Stimulated activated CD8-positive, alpha-beta memory T cell treated with anti-CD3 and anti-CD28 coated beads, Interleukin-12 subunit alpha, Interleukin-12 subunit beta, amount 100 ng/mL, for 24 hours (primary cell): ENCODE results near the gene SH3BP5.

ENCODE experiments used
- DNase-seq: peaks from one replicate; pipeline ENCODE4 v3.0.0-alpha.2; 2020; ENCODE audit errors: extremely low read depth

The SH3BP5 gene

DNA sequence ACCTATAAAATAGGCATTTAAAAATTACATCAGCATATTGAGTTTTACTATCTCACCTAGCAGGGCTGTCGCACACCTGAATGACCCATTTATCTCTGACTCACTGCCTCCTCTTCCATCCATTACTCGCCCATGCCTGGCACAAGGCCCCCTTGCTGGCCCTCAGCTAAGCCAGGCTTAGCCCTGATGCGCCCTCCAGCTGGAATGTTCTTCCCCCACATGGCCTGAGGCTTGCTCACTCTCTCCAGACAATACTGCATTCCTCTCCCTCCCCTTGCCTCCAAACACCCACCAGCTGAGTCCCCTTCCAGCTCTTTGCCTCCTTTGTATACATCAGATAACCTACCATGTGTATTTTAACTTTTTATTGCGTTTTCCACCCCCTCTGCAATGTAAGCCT is 7.2 kb downstream of the SH3BP5 start:
- no peak for DNase-seq

- no peak for DNase-seq
Observed at GRCh38 chr3:15324379-15324808, 8.0 kb downstream of the SH3BP5 start.

GRCh38 chr3:15323063-15323462 is 9.3 kb downstream of the SH3BP5 start:
- DNase-seq: no peak

- DNase-seq: no peak
Observed at GRCh38 chr3:15321349-15321748, 11.0 kb downstream of the SH3BP5 start.

DNA sequence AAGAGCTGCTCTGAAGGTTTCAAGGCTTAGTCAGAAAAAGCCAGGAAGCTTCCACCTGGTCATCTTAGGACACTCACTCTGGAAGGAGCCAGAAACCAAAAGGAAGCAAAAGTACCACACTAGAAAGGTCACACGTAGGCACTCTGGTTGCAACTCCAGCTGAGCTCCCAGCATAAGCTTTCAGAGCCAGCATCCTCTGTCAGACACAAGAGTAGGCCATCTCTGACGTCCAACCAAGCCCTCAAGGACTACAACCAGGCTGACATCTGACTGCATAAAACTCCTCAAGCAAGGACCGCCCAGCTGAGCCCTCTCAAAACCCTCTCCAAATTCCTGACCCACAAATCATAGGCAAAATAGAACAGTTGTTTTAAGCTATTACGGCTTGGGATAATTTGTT is 12.8 kb downstream of the SH3BP5 start:
- DNase-seq: no peak

DNA sequence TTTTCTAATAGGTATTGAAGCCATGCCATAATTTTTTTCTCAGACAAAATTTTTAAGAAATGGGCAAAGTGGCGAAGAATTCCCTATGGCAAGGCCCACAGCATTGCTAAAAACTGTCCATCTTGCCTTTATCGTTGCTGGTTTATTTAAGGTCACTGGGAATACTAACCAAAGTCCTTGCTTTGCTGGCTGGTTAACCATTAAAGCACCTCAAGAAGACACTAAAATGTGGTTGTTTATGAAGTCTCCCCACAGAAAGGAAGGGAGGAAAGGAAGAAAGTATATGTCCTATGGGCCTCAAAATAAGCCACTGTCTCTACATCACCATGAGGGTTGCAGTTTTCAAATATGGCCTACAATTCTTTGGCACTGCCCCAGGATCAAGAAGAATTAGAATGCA is 13.2 kb downstream of the SH3BP5 start:
- no peak for DNase-seq

DNA sequence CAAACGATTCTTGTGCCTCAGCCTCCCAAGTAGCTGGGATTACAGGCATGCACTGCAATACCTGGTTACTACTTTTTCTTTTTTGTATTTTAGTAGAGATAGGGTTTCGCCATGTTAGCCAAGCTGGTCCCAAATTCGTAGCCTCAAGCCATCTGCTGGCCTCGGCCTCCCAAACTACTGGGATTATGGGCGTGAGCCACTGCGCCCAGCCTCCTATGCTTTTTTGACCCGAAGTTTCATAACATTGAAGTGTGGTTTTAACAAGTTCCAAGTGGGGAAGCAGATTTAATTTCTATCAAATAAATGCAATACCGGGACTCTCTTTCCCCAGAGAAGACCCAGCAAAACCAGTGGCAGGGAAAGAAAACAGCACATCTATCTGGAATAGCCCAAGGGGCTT is 13.7 kb downstream of the SH3BP5 start:
- DNase-seq: no peak

- no peak for DNase-seq
Observed at GRCh38 chr3:15316998-15317435, 15.4 kb downstream of the SH3BP5 start.

DNA sequence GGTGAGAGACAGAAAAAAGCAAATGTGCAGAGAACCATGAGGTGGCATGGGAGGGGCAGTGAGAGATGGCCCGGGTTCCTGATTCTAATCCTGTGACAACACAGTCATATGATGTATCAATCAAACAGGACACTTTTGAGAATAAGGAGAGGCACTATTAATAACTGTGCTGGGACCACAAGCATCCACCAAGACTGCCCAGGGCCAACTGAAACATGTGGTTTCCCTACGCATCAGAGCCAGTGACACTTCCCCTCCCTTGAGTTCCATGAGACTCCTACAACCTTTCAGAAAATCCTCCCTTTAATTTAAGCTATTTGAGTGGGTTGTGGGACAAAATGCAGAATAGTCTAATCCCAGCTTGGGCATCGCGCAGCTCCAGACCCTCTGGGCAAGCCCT is 17.4 kb downstream of the SH3BP5 start:
- DNase-seq: no peak

GRCh38 chr3:15314276-15314675 is 18.1 kb downstream of the SH3BP5 start:
- no peak for DNase-seq

DNA sequence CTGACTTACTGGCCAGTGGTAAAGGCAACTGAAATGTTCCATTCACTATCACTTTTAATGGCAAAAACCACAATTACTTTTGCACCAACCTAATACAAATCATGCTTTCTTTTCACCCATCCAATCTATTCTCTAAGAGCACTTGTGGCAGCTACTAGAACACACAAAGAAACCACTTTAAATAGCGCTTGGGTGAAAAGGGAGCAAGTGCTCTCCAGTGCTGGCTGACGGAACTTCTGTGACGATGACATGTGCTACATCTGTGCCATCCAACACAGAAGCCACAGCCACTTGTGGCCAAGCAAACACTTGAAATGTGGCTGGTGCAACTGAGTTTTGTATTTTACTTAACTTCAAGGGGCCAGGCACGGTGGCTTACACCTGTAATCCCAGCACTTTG is 18.9 kb downstream of the SH3BP5 start:
- DNase-seq: no peak

DNA sequence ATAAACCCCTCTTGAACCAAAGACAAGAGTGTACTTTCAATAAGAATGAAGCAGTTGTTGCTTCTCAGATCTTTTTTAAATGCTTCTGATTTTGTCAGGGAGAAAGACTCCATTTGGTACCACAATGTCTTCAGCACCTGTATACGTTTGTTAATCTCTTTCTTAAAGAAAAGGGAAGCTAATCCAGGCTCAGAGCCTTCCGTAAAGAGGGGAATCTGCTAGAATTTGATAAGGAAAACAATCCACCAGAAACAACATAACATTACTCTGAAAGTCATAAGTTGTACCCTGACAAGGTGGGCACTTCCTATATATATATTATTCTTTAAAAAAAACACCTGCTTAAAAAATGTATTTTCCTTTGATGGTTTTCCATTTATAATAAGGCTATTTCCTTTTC is 19.8 kb downstream of the SH3BP5 start:
- DNase-seq: no peak

DNA sequence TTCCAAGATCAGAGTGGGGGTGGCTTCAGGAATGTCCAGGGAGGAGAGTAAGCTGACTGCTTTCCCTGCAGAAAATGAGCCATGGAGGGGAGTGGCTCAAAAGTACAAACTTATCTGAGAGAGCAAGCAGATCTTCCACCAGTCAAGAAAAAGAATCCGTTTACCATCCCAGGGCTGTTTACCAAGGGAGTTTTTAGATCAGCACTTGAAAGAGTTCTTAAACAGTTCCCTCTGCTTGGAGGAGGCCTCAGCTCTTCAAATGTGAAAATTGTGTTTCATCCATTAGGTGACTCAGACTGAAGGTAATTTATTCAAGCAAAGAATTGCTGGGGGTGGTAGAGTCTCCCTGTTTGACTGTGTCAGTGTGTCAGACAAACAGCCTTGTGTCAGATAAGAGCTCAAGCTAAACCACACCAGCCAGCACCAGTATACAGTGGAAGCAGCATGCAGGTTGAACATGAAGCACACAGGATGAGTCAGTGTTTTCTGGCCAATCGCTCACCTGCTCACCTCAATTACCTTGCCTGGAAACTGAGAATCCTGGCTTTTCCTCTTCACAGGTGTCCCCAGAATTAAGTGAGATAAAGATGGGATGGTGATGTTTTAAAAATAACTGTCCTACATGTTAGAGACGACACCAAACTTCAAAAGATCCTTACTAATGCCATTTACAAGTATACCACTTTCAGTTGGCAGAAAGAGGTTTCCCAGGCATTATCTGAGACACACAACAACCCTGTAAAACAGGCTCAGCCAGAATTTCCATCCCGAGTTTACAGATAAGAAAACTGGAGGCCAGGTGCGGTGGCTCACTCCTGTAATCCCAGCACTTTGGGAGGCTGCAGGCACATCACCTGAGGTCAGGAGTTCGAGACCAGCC is 21.7 kb downstream of the SH3BP5 start:
- DNase-seq: no peak

DNA sequence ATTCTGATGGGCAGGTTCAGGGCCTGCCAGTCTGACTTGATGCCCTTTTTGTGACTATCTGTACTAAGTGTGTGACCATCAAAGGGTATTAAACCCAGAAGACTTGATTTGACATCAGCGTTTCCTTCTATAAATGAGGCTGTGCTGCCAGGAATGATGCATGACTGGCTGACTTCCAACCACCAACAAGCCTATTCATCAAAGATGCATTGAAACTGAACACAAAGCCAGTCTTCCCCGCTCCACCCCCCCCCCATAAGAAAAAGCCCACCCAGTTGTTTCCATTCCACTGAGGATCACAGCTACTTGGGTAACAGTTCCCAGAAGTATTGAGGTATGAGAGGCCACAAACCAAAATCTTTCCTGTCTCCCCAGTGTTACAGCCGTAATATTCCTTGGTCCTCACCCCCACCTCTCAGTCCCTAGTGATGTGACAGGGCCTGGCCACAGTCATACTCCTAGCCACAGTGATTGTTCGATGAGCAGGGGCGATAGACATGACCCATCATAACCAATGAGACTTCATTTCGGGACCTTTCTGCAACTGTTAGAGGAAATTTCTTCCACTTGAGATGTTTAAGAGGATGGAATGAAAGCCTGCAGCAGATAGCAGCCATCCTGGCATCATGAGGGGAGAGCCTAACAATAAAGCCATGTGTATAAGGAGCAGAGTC is 22.6 kb downstream of the SH3BP5 start:
- no peak for DNase-seq

DNA sequence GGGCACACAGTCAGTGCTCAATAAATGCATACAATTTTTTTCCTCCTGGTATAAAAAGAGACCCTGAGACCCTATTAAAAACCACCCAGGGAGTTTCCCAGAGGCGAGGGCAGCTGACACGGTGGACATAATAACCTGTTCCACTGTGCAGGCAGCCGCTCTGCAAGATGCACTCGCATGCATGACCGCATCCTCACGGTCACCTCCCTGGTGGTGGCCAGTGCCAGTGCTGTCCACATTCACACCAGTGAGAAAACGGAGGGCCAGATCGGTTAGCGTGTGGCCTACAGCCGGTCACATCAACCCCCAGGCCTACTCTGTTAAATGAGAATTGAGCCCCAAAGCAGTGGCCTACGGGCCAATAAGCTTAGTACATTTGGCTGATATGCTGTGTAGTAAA is 24.8 kb downstream of the SH3BP5 start:
- DNase-seq: no peak

DNA sequence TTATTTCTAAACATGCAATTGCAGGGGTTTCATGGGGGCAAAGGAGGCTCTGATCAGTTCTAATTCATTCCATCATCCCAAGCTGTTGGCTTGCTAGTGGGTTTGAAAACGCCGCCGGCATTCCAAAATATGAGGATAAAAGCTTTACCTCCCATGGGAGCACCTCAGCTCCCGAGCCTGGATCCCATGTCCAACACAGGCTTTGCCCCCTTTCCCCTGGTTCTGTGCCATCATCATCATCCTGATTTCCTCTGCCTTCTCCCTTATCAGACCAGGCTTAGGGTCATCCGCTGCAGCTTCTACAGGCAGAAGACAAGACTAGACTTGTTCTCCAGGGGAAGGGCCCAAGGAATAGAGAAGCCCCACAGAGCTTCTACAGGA is 25.4 kb downstream of the SH3BP5 start:
- DNase-seq: no peak

DNA sequence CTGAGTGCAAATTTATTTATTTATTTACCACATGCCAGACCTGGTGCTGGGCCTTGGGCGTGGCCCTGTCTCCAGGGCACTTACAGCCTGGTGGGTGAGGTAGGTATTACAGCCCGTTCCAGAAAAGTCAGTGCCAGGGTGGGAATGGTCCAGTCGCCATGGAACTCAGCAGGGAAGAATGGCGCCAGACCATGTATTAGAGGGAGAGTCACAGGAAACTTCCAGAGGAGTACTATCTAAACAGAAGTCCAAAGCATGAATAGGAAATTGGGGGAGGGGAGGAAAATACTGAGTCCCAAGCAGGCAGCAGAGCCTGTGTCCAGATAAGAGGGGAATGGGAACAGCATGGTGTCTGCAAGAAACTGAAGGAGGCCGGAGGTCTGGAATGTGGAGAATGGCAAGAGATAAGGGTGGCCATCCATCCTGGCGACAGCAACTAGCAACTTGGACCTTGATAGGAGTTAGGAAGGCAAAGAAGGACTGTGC is 27.0 kb downstream of the SH3BP5 start:
- no peak for DNase-seq

DNA sequence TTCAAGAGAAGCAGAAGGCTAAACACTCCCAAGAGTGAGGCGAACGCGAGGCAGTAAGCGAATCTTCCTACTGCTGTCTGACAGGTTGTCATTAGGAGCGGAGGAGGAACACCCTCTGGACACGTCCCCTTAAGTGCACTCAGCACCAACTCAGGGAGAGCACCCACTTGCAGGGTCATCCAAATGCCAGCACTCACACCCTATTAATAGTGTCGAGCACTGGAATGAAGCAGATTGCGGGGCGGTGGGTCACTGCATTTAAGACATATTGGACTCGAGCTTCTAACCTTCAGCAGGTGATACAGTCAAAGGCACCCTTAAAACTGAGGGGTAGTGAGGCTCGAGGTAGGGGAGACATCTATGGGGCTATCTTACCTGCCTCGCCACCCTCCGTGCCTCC is 28.7 kb downstream of the SH3BP5 start:
- no peak for DNase-seq

DNA sequence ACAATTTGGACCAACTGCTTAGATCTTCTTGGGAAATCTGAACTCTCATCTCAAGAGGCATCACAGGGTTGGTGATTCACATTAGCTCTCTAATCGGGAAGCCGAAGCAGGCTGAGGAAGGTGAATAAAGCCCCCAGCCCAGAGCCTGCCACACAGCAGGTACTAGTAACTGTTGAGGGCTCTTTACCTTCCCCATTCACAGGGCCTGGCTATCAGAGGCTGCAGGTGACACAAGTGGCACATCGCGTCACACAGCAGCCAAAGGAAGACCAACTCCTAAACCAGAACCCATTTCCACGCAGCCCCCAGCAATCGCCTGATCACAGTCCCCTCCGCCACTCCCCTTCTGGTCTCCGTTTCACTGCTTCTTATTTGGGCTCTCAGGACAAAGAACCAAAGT is 29.2 kb downstream of the SH3BP5 start:
- no peak for DNase-seq

DNA sequence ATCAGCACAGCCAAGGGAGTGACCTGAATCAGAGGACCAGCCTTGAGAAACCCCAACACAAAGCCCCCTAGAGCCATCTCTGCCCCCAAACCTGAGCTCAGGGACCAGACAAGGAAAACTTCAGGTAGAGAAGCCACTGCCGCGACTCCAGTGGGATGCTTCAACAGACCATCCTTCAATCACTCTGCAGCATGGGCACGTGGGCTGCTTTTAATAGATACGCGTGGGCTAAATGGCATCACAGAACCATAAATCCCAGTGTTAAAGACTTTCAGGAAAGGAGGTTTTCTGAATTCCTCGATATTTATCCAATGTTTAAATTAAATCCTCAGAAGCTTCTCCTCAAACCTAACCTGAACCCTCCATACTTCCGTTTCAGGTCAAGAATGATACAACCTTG is 30.6 kb downstream of the SH3BP5 start:
- DNase-seq: no peak

GRCh38 chr3:15300323-15301078 is 31.9 kb downstream of the SH3BP5 start:
- DNase-seq: no peak

DNA sequence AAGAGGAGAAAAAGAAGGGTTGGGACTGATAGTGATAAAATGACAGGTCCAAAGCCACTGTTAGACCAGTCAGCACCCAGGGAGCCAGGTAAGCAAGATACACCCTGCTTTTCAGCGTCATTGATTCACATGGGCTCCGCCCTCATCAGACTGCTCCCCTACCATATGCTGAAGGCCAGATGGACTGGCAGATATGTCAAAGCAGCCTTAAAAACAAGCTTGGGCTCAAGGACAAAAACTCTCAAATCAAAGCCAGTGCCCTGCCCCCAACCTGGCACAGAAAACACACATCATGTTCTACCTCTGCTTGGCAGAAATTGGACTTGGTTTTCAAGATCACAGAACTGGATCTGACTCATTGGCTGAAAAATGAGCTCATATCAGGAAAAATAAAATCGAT is 33.4 kb downstream of the SH3BP5 start:
- DNase-seq: no peak
